NCI-H82 (cell line): ENCODE data around the gene LRP1B.

Experiments used
- DNase-seq: peaks from one replicate; lab custom pipeline; 2025; lab: John Stamatoyannopoulos, UW

Gene LRP1B

GRCh38 chr2:142131010-142131669 lies at the start of gene LRP1B:
TSS of gene LRP1B (minus strand) at chr2:142131016. CDS start at chr2:142130729, 287 bp downstream.
- DNase-seq = peak; percentile 84

GRCh38 chr2:142179686-142180085 lies 48.9 kb upstream of the LRP1B start:
- DNase-seq = peak; percentile 71

GRCh38 chr2:142178604-142179003 lies 47.8 kb upstream of the LRP1B start:
- DNase-seq = no peak

GRCh38 chr2:142176941-142177340 lies 46.1 kb upstream of the LRP1B start:
- DNase-seq = peak; percentile 74

GRCh38 chr2:142175813-142176338 lies 45.1 kb upstream of the LRP1B start:
- DNase-seq = peak; percentile 39

- no peak for DNase-seq
Observed at GRCh38 chr2:142174176-142174575, 43.4 kb upstream of the LRP1B start.

GRCh38 chr2:142170847-142171246 lies 40.0 kb upstream of the LRP1B start:
- DNase-seq = no peak

GRCh38 chr2:142165790-142166189 lies 35.0 kb upstream of the LRP1B start:
- peak; percentile 81 for DNase-seq

- no peak for DNase-seq
Observed at GRCh38 chr2:142153601-142154000, 22.8 kb upstream of the LRP1B start.

GRCh38 chr2:142150453-142150852 lies 19.6 kb upstream of the LRP1B start:
- no peak for DNase-seq

- peak; percentile 78 for DNase-seq
Observed at GRCh38 chr2:142144547-142144946, 13.7 kb upstream of the LRP1B start.

- DNase-seq = peak; percentile 96
Observed at GRCh38 chr2:142142595-142142994, 11.8 kb upstream of the LRP1B start.

GRCh38 chr2:142140434-142140845 lies 9.6 kb upstream of the LRP1B start:
- peak; percentile 78 for DNase-seq

GRCh38 chr2:142139384-142139783 lies 8.6 kb upstream of the LRP1B start:
- DNase-seq = peak; percentile 61

GRCh38 chr2:142136571-142136970 lies 5.8 kb upstream of the LRP1B start:
- peak; percentile 3 for DNase-seq

GRCh38 chr2:142134911-142135310 lies 4.1 kb upstream of the LRP1B start:
- peak; percentile 4 for DNase-seq

GRCh38 chr2:142130111-142131009 lies 456 bp downstream of the LRP1B start:
- peak; percentile 84 for DNase-seq

GRCh38 chr2:142128105-142128504 lies 2.7 kb downstream of the LRP1B start:
- DNase-seq = no peak

- no peak for DNase-seq
Observed at GRCh38 chr2:142127248-142127647, 3.6 kb downstream of the LRP1B start.

GRCh38 chr2:142124706-142125105 lies 6.1 kb downstream of the LRP1B start:
- DNase-seq = no peak

GRCh38 chr2:142119347-142119746 lies 11.5 kb downstream of the LRP1B start:
- DNase-seq = no peak

- DNase-seq = no peak
Observed at GRCh38 chr2:142112757-142113221, 18.0 kb downstream of the LRP1B start.
